Endothelial cell of hepatic sinusoid (primary cell): ENCODE measurements around the gene VEGFB.

Source experiments
- in situ Hi-C: cut with HindIII; loops from 2 replicates; pipeline ENCODE4 v1.10.0; 2017; ENCODE audit warnings: low sequenced_read_pairs

The VEGFB gene

DNA sequence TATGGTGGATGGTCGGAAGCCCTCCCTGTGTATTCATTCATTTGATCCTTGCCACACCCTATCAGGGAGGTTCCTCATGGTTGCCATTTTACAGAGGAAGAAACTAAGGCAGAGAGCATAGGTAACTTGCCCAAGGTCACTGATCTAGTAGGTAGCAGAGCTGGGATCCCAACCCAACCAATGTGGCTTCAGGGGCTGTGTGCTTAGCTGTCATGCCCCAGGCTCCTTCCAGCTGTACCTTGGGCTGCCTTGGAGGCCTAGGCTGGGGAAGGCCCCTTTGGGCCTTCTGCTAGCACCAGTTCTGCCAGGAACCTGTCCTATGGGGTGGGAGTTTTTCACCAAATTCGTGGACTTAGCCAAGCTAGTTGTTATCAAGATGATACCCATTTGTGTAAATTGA, 41.5 kb downstream of the VEGFB start:
- in situ Hi-C loops = loop anchor here (10.0 kb wide), 1 partner anchor 49 kb away; no protein-coding TSS in a partner anchor

DNA sequence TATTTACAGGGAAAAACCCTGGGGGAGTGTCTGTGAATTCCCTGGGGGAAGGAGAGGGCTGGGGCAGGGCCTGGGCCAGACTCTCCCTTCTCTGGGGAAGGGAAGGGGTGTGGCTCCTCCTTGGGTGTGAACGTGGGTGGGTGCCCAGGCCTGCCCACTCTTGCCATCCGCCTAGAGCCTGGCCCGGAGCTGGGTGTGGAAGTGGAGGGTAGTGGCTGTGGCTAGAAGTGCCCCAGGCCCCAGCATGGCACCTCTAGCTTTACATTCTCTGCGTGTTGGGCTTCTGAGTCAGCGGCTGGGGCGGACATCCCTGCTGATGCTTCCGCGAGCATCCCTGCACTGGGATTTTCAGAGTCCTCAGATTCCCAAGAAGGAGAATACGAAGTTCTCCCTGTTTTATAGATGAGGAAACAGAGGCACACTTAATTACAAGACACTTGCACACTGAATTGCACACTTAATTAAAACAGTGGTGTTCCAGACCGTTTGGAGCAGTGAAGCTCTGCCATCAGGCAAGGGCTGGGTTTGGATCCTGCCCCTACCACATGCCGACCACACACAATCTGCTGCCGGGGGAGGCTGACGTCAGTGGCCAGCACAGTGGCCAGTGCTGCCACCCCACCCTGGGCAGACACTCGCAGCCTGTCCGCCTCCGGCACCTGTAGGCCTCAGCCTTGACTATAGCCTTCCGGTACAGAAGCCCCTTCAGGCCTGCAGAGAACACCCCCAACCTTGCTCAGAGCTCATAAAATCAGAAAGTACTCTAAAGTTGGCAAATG, 42.5 kb downstream of the VEGFB start:
- in situ Hi-C loops = loop anchor here (10.0 kb wide), 1 partner anchor 48 kb away; no protein-coding TSS in a partner anchor

DNA sequence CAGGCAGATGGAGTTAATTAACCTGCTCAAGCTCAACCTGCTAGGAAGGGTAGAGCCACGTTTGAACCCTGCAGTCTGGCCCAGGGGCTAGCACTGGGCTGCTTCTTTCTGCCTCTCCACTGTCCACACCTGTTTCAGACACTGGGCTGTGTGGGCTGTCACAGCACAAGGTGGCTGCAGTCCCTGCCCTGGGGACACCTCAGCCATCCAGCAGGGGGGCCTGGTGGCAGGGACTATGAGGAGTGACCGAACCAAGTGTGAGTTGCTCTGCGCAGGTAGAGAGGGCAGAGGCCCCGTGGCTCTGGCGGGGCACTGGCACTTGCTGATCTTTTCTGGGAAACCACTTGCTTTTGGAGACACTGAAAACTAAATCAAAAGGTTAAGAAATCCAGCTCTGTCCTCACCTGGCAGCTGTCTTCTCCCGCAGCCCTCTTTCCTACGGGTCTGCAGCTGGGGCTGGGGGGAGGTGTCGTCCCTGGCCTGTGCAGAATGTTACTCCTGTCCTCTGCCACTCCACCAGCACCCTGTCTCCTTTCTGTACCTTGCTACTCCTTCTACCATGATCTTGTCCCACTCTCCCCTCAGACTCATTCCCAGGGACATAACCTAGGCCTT, 44.3 kb downstream of the VEGFB start:
- in situ Hi-C loops = loop anchor here (10.0 kb wide), 1 partner anchor 46 kb away; no protein-coding TSS in a partner anchor

DNA sequence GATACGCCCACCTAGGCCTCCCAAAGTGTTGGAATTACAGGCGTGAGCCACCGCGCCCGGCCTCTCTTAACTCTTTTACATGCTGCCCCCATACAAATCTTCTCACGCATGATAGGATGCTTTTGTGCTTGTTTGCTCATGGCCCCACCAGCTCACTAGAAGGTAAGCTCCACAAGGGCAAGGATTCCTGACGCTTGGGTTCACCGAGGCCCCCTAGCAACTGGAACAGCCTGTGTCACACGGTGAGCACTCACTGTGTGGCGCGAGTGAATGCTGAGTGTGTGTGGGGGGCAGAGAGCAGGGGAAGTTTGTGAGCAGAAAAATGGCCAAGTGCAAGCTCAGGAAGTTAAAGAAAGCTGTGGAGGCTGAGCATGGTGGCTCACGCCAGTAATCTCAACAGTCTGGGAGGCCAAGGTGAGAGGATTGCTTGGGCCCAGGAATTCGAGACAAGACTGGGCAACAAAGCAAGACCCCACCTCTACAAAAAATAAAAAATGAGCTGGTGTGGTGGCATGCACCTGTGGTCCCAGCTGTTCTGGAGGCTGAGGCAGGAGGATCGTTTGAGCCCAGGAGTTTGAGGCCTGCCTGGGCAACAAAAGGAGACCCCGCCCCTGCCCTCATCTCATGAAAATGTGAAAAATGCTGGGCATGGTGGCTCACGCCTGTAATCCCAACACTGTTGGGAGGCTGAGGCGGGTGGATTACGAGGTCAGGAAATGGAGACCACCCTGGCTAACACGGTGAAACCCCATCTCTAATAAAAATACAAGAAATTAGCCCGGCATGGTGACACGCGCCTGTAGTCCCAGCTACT, 47.8 kb downstream of the VEGFB start:
- in situ Hi-C loops = no loop called here

DNA sequence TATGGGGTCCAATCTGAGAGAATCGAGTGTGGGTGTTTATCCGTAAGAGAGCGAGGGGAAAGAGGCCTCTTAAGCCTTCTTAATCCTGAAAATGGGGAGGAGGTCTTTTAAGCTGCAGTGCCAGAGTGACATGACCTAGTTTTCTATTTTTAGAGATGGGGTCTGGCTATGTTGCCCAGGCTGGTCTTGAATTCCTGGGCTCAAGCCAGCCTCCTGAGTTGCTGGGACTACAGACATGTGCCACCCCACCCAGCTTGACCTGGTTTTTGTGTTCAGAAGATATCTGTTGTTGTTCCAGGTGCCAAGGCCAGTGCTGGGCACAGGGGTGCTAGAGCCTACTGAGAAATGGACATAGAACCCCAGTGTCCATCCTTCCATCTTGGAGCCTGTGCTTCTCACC, 48.7 kb downstream of the VEGFB start:
- in situ Hi-C loops = no loop called here

DNA sequence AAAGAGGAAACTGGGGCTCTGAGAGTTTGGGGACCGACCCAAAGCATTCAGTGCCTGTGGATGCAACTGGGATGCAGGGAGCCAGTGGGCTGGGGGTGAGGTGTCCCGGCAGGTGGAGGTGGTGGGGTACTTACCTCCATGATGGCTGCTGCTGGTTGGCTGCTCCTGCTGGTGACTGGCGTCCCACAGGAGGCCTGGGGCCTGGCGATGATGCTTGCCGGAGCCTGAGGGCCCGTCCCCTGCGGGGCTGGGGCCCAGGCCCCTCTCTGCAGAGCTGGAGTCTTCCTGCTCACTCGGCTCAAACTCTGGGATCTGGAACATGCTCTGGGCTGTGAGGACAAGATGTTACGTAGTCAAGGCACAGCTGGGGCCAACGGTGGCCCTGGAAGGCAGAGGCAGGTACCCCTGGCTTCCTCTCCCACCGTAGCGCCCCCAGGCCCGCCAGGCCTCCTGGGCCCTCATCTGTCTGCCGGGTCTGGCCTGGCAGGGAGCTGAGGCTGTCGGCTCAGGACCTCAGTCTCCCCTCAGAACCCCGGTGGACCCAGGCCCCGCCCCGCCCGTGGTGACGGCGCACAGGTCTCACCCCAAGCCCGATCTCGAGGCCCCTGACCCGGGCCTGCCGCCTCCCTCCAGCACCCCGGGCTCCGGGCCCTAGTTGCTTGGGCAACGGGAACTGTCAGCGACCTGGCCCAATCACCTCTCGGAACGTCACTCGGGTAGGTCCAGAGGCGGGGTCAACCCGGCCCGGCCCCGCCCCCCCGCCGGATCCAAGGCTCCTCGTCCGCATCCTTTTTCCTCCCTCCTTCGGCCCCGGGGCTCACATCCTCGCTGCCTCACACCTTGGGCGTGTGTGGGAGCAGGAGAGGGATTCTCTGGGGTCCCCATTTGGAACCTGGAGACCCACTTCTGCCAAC, 49.9 kb downstream of the VEGFB start, which contains the start of gene BAD:
Gene BAD, minus strand, starts transcription at position 618 of the 914 bp plus-strand sequence. Its CDS starts 297 bp downstream, at position 321.
- in situ Hi-C loops = no loop called here

DNA sequence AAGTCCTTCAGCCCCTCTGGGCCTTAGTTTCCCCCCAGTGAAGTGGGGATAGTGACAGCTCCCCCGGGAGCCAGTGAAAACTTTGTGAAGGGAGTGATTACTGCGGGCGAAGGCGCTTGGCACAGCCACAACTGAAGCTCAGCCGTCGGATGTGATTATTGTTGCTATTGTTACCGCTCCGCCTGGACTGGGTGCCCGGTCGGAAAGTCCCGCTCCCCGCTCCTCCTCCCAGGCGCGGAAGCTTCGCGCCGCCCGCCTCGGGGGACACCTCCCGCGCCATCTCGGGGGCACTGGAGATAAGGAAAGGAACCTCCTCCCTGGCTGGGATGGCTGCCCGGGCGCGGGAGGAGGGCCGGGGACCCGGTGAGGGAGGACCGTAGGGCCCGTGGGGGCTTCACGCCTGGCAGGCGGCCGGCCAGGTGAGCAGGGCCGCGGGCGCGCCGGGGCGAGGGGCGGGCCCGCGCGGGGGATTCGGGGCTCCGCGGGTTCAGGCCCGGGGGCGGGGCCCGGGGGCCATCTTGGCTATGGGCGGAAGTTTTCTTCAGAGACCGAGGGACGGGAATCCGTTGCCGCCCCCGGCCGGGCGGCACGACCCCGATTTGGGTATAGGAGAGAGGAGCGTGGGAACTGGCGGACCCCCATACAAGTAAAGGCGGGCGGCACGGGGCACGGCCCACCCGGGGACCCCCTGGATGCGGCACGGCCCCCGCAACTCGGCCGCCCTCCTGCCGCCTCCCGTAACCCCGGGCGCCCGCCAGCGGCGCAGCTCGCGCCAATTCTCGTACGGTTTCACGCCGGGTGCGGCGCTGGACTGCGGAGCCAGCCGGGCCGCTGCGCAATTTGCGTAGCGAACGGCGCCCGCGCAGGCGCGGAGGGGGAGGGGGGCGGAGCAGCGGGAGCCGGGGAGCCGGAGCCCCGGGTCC, 50.8 kb downstream of the VEGFB start, which contains the start of gene GPR137:
Gene GPR137, plus strand, starts transcription at position 887 of the 923 bp plus-strand sequence. CDS start 677 bp downstream, outside the sequence.
- in situ Hi-C loops = no loop called here

DNA sequence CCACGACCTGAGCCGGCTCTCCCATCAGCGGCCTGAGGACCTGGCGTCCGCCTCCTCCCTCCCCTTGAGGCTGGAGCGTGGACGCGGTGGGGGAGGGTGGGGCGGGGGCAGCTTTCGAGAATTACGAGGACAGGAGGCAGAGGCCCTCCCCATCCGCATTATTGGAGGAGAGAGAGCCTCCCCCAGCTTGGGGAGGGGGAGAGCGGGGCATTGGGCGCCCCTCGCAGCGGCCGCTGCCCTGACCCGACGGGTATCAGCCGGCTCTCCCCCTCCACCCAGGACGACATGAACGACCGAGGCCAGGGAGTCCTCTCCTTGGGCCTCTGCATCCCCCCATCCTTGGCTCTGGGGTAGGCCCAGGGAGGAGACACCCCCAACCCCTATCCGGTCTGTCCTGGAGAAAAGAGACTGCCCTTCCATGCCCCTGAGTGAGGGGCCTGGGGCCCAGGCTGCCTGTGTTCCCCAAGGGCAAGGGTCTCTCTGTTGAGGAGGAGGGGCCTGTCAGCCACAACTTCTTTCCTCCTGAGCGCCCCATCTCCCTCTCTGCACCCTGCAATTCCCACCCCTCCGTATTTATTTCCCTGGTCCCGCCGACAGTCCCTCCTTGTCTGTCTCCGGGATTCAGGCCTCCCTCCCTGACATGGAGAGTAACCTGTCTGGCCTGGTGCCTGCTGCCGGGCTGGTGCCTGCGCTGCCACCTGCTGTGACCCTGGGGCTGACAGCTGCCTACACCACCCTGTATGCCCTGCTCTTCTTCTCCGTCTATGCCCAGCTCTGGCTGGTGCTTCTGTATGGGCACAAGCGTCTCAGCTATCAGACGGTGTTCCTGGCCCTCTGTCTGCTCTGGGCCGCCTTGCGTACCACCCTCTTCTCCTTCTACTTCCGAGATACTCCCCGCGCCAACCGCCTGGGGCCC, 51.8 kb downstream of the VEGFB start:
- in situ Hi-C loops = no loop called here

DNA sequence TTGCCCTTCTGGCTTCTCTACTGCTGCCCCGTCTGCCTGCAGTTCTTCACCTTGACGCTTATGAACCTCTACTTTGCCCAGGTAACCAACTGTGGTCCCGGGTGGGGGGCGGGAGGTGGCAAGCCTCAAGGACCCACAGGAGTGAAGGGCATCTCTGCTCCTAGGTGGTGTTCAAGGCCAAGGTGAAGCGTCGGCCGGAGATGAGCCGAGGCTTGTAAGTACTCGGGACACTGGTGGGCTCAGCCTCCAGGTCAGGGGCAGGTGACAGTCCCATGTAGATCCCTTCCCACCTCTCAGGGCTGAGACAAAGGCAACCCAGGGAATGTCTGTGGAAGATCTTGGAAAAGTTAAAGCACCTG, 52.4 kb downstream of the VEGFB start:
- in situ Hi-C loops = no loop called here

DNA sequence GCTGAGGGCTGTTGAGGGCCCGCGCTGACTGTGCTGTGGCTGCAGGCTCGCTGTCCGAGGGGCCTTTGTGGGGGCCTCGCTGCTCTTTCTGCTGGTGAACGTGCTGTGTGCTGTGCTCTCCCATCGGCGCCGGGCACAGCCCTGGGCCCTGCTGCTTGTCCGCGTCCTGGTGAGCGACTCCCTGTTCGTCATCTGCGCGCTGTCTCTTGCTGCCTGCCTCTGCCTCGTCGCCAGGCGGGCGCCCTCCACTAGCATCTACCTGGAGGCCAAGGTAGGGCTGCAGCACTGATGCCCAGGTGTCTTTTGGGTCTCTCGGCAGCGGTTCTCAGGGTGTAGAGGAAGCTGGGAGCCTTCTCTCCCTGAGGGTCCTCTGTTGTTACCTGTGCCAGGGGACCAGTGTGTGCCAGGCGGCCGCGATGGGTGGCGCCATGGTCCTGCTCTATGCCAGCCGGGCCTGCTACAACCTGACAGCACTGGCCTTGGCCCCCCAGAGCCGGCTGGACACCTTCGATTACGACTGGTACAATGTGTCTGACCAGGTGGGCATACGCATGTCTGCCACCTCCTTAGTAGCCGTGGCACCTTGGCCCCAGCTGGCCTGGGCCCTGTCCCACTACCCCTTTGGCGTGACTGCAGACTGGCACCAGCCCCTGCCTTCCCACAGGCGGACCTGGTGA, 53.4 kb downstream of the VEGFB start:
- in situ Hi-C loops = no loop called here

DNA sequence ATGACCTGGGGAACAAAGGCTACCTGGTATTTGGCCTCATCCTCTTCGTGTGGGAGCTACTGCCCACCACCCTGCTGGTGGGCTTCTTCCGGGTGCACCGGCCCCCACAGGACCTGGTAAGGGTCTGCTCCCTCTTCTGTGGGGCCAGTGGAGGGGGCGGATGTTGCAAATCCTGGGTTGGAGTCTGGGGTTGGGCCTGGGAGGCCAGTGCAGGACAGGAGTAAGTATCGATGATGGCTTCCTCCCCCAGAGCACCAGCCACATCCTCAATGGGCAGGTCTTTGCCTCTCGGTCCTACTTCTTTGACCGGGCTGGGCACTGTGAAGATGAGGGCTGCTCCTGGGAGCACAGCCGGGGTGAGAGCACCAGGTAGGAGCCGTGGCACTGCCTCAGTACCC, 54.0 kb downstream of the VEGFB start:
- in situ Hi-C loops = no loop called here
